ENCODE results near the gene ALDH1A1. TPM values are rescaled to one million over a fixed set of nuclear protein-coding genes. Genes with fewer than 3 reads are reported as not detected.

Gene ALDH1A1
- total RNA-seq, 1 donor from 2014 or later, result 0.27 TPM

GRCh38 chr9:72921888-72922654 lies 30.8 kb downstream of the ALDH1A1 start:
- Mint-ChIP-seq H3K27me3 (ENCODE audit: low read depth) (peaks cover 13% of the 10 kb centered on the region), H3K4me3 (ENCODE audit: unreplicated experiment) (no peak overlapping the region), H3K9me3 (ENCODE audit: low read depth) (no peaks in the 10 kb centered on the region), H3K36me3 (ENCODE audit: low read depth) (no peaks in the 10 kb centered on the region), H3K4me1 (ENCODE audit: low read depth) (no peaks in the 10 kb centered on the region), H3K27ac (ENCODE audit: unreplicated experiment) (no peak overlapping the region)
- TF ChIP-seq, protein P1, sequence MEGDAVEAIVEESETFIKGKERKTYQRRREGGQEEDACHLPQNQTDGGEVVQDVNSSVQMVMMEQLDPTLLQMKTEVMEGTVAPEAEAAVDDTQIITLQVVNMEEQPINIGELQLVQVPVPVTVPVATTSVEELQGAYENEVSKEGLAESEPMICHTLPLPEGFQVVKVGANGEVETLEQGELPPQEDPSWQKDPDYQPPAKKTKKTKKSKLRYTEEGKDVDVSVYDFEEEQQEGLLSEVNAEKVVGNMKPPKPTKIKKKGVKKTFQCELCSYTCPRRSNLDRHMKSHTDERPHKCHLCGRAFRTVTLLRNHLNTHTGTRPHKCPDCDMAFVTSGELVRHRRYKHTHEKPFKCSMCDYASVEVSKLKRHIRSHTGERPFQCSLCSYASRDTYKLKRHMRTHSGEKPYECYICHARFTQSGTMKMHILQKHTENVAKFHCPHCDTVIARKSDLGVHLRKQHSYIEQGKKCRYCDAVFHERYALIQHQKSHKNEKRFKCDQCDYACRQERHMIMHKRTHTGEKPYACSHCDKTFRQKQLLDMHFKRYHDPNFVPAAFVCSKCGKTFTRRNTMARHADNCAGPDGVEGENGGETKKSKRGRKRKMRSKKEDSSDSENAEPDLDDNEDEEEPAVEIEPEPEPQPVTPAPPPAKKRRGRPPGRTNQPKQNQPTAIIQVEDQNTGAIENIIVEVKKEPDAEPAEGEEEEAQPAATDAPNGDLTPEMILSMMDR (IDR thresholded peaks at IDR 0.05), result no peak
- DNase-seq (ENCODE audit: low spot score), result no peak

DNA sequence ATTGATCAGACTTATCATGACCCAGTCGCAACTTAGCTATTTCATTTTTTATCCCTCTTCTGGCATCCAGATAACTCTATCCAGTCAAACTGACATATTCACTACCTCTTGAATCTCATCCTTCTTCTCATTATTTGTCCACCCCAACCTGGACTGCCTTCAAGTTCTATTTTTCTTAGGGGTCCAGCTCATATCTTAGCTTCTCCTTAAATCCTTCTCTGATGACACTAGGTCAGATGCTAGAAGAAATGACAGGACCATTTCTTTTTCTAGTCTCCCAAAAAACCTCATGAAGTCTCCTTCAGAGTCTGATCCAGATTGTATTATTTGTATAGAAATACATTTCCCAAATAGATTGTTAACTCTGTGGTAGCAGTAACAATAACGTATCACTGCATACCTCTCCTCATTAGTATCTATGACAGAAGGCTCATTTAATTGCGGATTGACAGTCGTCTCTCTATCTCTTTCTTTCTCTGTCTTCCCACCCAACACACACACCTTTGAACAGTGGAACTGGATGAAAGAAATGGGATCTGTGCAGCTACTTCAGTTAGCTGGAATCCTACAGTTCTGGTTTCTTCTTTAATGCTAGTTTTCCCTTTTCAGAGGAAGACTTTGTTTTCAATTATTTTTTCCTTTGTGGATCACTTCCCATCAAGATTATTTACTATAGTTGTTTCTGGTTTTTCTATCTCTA lies 33.5 kb downstream of the ALDH1A1 start:
- H3K4me1 Mint-ChIP-seq (ENCODE audit: low read depth), result peaks cover 3% of the 10 kb centered on the region
- DNase-seq (ENCODE audit: low spot score), result no peak
- TF ChIP-seq, protein P1 (IDR thresholded peaks at IDR 0.05), result no peak
- no peaks in the 10 kb centered on the region for H3K9me3 Mint-ChIP-seq (ENCODE audit: low read depth)
- no peak overlapping the region for H3K4me3 Mint-ChIP-seq (ENCODE audit: unreplicated experiment)
- H3K27me3 Mint-ChIP-seq (ENCODE audit: low read depth), result peaks cover 15% of the 10 kb centered on the region
- no peak overlapping the region for H3K27ac Mint-ChIP-seq (ENCODE audit: unreplicated experiment)
- no peaks in the 10 kb centered on the region for H3K36me3 Mint-ChIP-seq (ENCODE audit: low read depth)

GRCh38 chr9:72917892-72918509 lies 34.9 kb downstream of the ALDH1A1 start:
- H3K4me3 Mint-ChIP-seq (ENCODE audit: unreplicated experiment), result no peak overlapping the region
- H3K36me3 Mint-ChIP-seq (ENCODE audit: low read depth), result no peaks in the 10 kb centered on the region
- H3K4me1 Mint-ChIP-seq (ENCODE audit: low read depth), result peaks cover 3% of the 10 kb centered on the region
- H3K9me3 Mint-ChIP-seq (ENCODE audit: low read depth), result no peaks in the 10 kb centered on the region
- no peak for DNase-seq (ENCODE audit: low spot score)
- H3K27me3 Mint-ChIP-seq (ENCODE audit: low read depth), result peaks cover 15% of the 10 kb centered on the region
- TF ChIP-seq, protein P1 (IDR thresholded peaks at IDR 0.05), result no peak
- H3K27ac Mint-ChIP-seq (ENCODE audit: unreplicated experiment), result no peak overlapping the region

DNA sequence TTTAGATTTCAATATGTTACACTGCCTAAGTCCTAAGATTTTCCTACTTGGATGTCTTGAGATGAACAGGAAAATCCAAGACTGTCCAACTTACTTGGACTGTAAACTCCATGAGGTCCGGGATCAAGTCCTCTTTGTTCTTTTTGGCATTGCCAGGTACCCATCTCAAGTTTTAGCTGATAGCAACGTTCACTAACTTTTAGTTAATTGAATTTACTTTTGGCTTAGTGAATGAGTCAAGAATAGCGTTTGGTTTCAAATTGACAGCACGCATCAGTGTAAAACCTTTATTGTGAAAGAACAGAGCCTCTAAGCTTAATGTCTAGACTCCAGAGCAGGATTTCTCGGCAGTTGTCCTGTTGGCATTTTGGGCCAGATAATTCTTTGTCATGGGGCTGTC lies 37.2 kb downstream of the ALDH1A1 start:
- Mint-ChIP-seq H3K4me3 (ENCODE audit: unreplicated experiment) (no peak overlapping the region), H3K9me3 (ENCODE audit: low read depth) (no peaks in the 10 kb centered on the region), H3K36me3 (ENCODE audit: low read depth) (no peaks in the 10 kb centered on the region), H3K27me3 (ENCODE audit: low read depth) (peaks cover 15% of the 10 kb centered on the region), H3K4me1 (ENCODE audit: low read depth) (peaks cover 3% of the 10 kb centered on the region), H3K27ac (ENCODE audit: unreplicated experiment) (no peak overlapping the region)
- TF ChIP-seq, protein P1 (IDR thresholded peaks at IDR 0.05), result no peak
- no peak for DNase-seq (ENCODE audit: low spot score)

GRCh38 chr9:72914750-72915149 lies 38.1 kb downstream of the ALDH1A1 start:
- Mint-ChIP-seq H3K4me1 (ENCODE audit: low read depth) (peaks cover 3% of the 10 kb centered on the region), H3K4me3 (ENCODE audit: unreplicated experiment) (no peak overlapping the region), H3K27ac (ENCODE audit: unreplicated experiment) (no peak overlapping the region), H3K9me3 (ENCODE audit: low read depth) (no peaks in the 10 kb centered on the region), H3K36me3 (ENCODE audit: low read depth) (no peaks in the 10 kb centered on the region), H3K27me3 (ENCODE audit: low read depth) (peaks cover 22% of the 10 kb centered on the region)
- no peak for DNase-seq (ENCODE audit: low spot score)
- TF ChIP-seq, protein P1 (IDR thresholded peaks at IDR 0.05), result no peak

Data from chondrocyte (in vitro differentiated cells).